ENCODE results near the gene RAB1B.
A peak's percentile ranks its signal among the peaks of the same experiment; 100 is the strongest.

Gene RAB1B

GRCh38 chr11:66268244-66268951 is at the start of gene RAB1B:
RAB1B (plus strand) TSS chr11:66268639; CDS start chr11:66268680, 41 bp downstream.
- peak; percentile 100 for DNase-seq (ENCODE audit: low spot score)

GRCh38 chr11:66218846-66219620 is 49.4 kb upstream of the RAB1B start:
- no peak for DNase-seq (ENCODE audit: low spot score)

- DNase-seq (ENCODE audit: low spot score), result no peak
These were observed 48.4 kb upstream of the RAB1B start for GRCh38 chr11:66219846-66220565.

GRCh38 chr11:66220566-66220935 is 47.9 kb upstream of the RAB1B start:
- DNase-seq (ENCODE audit: low spot score), result no peak

GRCh38 chr11:66221012-66221411 is 47.4 kb upstream of the RAB1B start:
- no peak for DNase-seq (ENCODE audit: low spot score)

- no peak for DNase-seq (ENCODE audit: low spot score)
These were observed 46.7 kb upstream of the RAB1B start for GRCh38 chr11:66221726-66222236.

GRCh38 chr11:66222358-66223149 is 45.9 kb upstream of the RAB1B start:
- peak; percentile 83 for DNase-seq (ENCODE audit: low spot score)

- no peak for DNase-seq (ENCODE audit: low spot score)
These were observed 44.1 kb upstream of the RAB1B start for GRCh38 chr11:66224226-66224855.

- no peak for DNase-seq (ENCODE audit: low spot score)
These were observed 43.4 kb upstream of the RAB1B start for GRCh38 chr11:66225066-66225465.

GRCh38 chr11:66226101-66226500 is 42.3 kb upstream of the RAB1B start:
- no peak for DNase-seq (ENCODE audit: low spot score)

GRCh38 chr11:66227700-66228099 is 40.7 kb upstream of the RAB1B start:
- no peak for DNase-seq (ENCODE audit: low spot score)

- DNase-seq (ENCODE audit: low spot score), result no peak
These were observed 39.9 kb upstream of the RAB1B start for GRCh38 chr11:66228521-66228920.

GRCh38 chr11:66230156-66230555 is 38.3 kb upstream of the RAB1B start:
- DNase-seq (ENCODE audit: low spot score), result no peak

- no peak for DNase-seq (ENCODE audit: low spot score)
These were observed 37.5 kb upstream of the RAB1B start for GRCh38 chr11:66230978-66231377.

GRCh38 chr11:66231561-66231960 is 36.9 kb upstream of the RAB1B start:
- no peak for DNase-seq (ENCODE audit: low spot score)

GRCh38 chr11:66232769-66233168 is 35.7 kb upstream of the RAB1B start:
- DNase-seq (ENCODE audit: low spot score), result no peak

GRCh38 chr11:66233301-66233700 is 35.1 kb upstream of the RAB1B start:
- DNase-seq (ENCODE audit: low spot score), result no peak

- no peak for DNase-seq (ENCODE audit: low spot score)
These were observed 33.3 kb upstream of the RAB1B start for GRCh38 chr11:66235141-66235540.

- no peak for DNase-seq (ENCODE audit: low spot score)
These were observed 30.6 kb upstream of the RAB1B start for GRCh38 chr11:66237867-66238266.

- no peak for DNase-seq (ENCODE audit: low spot score)
These were observed 29.5 kb upstream of the RAB1B start for GRCh38 chr11:66238786-66239413.

- DNase-seq (ENCODE audit: low spot score), result no peak
These were observed 28.9 kb upstream of the RAB1B start for GRCh38 chr11:66239511-66239910.

All from kidney capillary endothelial cell (primary cell).